Esophagus muscularis mucosa (tissue), 4 donors: ENCODE results near the gene GALNTL6. TPM values are rescaled to one million over a fixed set of nuclear protein-coding genes. Genes with fewer than 3 reads are reported as not detected.

Source experiments
- DNase-seq: peaks from one replicate; pipeline ENCODE4 v3.0.0-alpha.2; 2017; ENCODE audit errors: extremely low spot score
- H3K27ac ChIP-seq, 4 donors: fragments of 200-600 bp; sonication (generic); replicated peaks in 1 of 4; 1 replicate in 3 of 4; 2 replicates in 1 of 4; pipeline ENCODE4 v1.5.1; 2016 to 2019; ENCODE audit warnings: mild to moderate bottlenecking in 1 of 4
- H3K27me3 ChIP-seq, 4 donors: fragments of 200-600 bp; sonication (generic); one replicate each; pipeline versions ENCODE4 v1.5.1 to v1.6.0; 2016 to 2019
- H3K36me3 ChIP-seq, 4 donors: fragments of 200-600 bp; sonication (generic); one replicate each; pipeline ENCODE4 v1.5.1; 2016 to 2019
- H3K4me1 ChIP-seq, 4 donors: fragments of 200-600 bp; sonication (generic); one replicate each; pipeline ENCODE4 v1.5.1; 2016 to 2019
- H3K4me3 ChIP-seq, 4 donors: fragments of 200-600 bp; sonication (generic); 1 replicate in 2 of 4; 2 replicates in 2 of 4; pipeline ENCODE4 v1.5.1; 2016 to 2019; ENCODE audit warnings: mild to moderate bottlenecking in 4 of 4, moderate library complexity in 1 of 4
- H3K9me3 ChIP-seq, 4 donors: fragments of 200-600 bp; sonication (generic); 1 replicate in 3 of 4; 2 replicates in 1 of 4; pipeline ENCODE4 v1.5.1; 2016 to 2019
- CTCF ChIP-seq, 3 experiments: fragments of 200-600 bp in 2 of 3; fragments of 450-650 bp in 1 of 3; sonication (generic) in 2 of 3; IDR thresholded peaks; one replicate each; pipeline ENCODE4 v1.5.1; 2017 to 2019; ENCODE audit warnings: antibody characterized with exemption in 3 of 3, mild to moderate bottlenecking in 2 of 3, moderate library complexity in 1 of 3
- EP300 ChIP-seq: sonication (generic); formaldehyde crosslinking; IDR thresholded peaks from one replicate; pipeline ENCODE4 v1.6.1; 2017; ENCODE audit warnings: antibody characterized with exemption
- POLR2A ChIP-seq: fragments of 450-650 bp; IDR thresholded peaks from one replicate; pipeline ENCODE4 v1.6.1; 2017; ENCODE audit warnings: antibody characterized with exemption, moderate library complexity, mild to moderate bottlenecking, low read depth
- POLR2AphosphoS5 ChIP-seq, 2 donors: sonication (generic); formaldehyde crosslinking; IDR thresholded peaks; one replicate each; pipeline ENCODE4 v1.6.1; 2017; ENCODE audit warnings: antibody characterized with exemption in 2 of 2
- WGBS: methylation state at CpG from one replicate; pipeline ENCODE4 v1.1.5; 2018; 5-methylcytosine and 5-hydroxymethylcytosine counted together
- intact Hi-C: fragments of 100-400 bp; cut with DNase I; formaldehyde crosslinking; loops from one replicate; pipeline ENCODE4 v1.15.1; 2023
- total RNA-seq, 4 donors: library from RNA; depleted of rRNA; stranded (reverse); fragments of >200 nt; gene quantifications; one replicate each; pipeline versions ENCODE4 v1.1.0 to v1.2.1, GENCODE V29; 2016

The GALNTL6 gene
- total RNA-seq, 4 donors from 2014 or later, result 0.33 to 0.42 TPM; not detected in 2

GRCh38 chr4:172868271-172868670 is 1055.1 kb downstream of the GALNTL6 start:
- DNase-seq, result no peak
- no peaks in the 10 kb centered on the region for H3K9me3 ChIP-seq
- intact Hi-C loops, result no loop called here
- no peak overlapping the region for H3K4me3 ChIP-seq
- 63% methylated on average over 1 of the region's 1 CpG for WGBS
- H3K27ac ChIP-seq, result no peak overlapping the region
- TF ChIP-seq POLR2A (no peak), EP300 (no peak), POLR2AphosphoS5 (IDR thresholded peaks at IDR 0.05) (no peak), CTCF (IDR thresholded peaks at IDR 0.05) (no peak)
- no peaks in the 10 kb centered on the region for H3K36me3 ChIP-seq
- H3K27me3 ChIP-seq, result no peaks in the 10 kb centered on the region
- H3K4me1 ChIP-seq, result no peaks in the 10 kb centered on the region

DNA sequence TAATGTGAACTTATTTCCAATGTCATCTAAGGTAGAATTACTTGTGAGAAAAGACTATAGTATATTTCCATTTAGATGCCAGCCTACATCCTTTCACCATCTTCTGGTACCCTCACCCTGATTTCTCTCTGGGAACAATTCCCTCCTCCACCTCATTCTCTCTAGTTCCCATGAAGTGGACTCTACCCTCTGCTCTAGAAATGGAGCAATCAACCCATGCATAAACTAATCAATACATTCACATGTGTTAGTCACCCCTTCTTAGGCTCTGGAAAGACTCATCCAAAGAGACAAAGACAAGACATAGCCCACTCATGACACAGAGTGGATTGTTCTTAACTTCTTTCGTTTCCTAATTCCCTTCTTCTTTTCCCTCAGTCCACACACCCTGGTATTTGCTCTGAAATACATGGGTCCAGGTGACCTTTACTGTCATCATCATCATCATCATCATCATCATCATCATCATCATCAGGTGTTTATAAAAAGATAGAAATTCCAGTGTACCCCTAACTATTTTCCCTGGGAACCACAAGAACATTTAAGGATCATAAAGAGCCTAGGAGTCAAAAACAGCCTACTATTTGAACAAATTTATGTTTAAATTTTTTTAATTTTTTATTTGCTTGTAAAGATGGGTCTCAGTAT is 1056.5 kb downstream of the GALNTL6 start:
- 87% methylated on average over 1 of the region's 1 CpG for WGBS
- H3K36me3 ChIP-seq, result no peaks in the 10 kb centered on the region

GRCh38 chr4:172871381-172871780 is 1058.2 kb downstream of the GALNTL6 start:
- Histone ChIP-seq H3K4me3 (no peak overlapping the region), H3K27me3 (no peaks in the 10 kb centered on the region), H3K4me1 (no peaks in the 10 kb centered on the region), H3K36me3 (no peaks in the 10 kb centered on the region), H3K9me3 (no peaks in the 10 kb centered on the region), H3K27ac (no peak overlapping the region)
- TF ChIP-seq POLR2AphosphoS5 (IDR thresholded peaks at IDR 0.05) (no peak), CTCF (IDR thresholded peaks at IDR 0.05) (no peak), POLR2A (no peak), EP300 (no peak)
- intact Hi-C loops, result no loop called here
- no peak for DNase-seq

More for the DNA sequence above, 1056.5 kb downstream of the GALNTL6 start:
- no peaks in the 10 kb centered on the region for H3K27me3 ChIP-seq
- DNase-seq, result no peak
- H3K4me1 ChIP-seq, result no peaks in the 10 kb centered on the region
- H3K4me3 ChIP-seq, result no peak overlapping the region
- no peak overlapping the region for H3K27ac ChIP-seq
- intact Hi-C loops, result no loop called here
- H3K9me3 ChIP-seq, result no peaks in the 10 kb centered on the region
- TF ChIP-seq EP300, result no peak
- TF ChIP-seq POLR2A, result no peak
- no peak for TF ChIP-seq POLR2AphosphoS5 (IDR thresholded peaks at IDR 0.05)
- TF ChIP-seq CTCF (IDR thresholded peaks at IDR 0.05), result no peak

- no peaks in the 10 kb centered on the region for H3K36me3 ChIP-seq
- intact Hi-C loops, result no loop called here
- no peak for DNase-seq
- H3K27me3 ChIP-seq, result no peaks in the 10 kb centered on the region
- no peak for TF ChIP-seq POLR2A
- TF ChIP-seq CTCF (IDR thresholded peaks at IDR 0.05), result no peak
- no peak for TF ChIP-seq POLR2AphosphoS5 (IDR thresholded peaks at IDR 0.05)
- no peak for TF ChIP-seq EP300
- no peaks in the 10 kb centered on the region for H3K4me1 ChIP-seq
- no peak overlapping the region for H3K4me3 ChIP-seq
- no peaks in the 10 kb centered on the region for H3K9me3 ChIP-seq
- no peak overlapping the region for H3K27ac ChIP-seq
- 86% methylated on average over 3 of the region's 3 CpGs for WGBS
Observed at GRCh38 chr4:172874944-172875343, 1061.7 kb downstream of the GALNTL6 start.

- DNase-seq, result no peak
- H3K4me1 ChIP-seq, result no peaks in the 10 kb centered on the region
- H3K27ac ChIP-seq, result no peak overlapping the region
- H3K4me3 ChIP-seq, result no peak overlapping the region
- H3K36me3 ChIP-seq, result no peaks in the 10 kb centered on the region
- no peaks in the 10 kb centered on the region for H3K9me3 ChIP-seq
- TF ChIP-seq POLR2AphosphoS5 (IDR thresholded peaks at IDR 0.05), result no peak
- no peak for TF ChIP-seq CTCF (IDR thresholded peaks at IDR 0.05)
- no peak for TF ChIP-seq EP300
- no peak for TF ChIP-seq POLR2A
- WGBS, result 29% methylated on average over 2 of the region's 2 CpGs
- intact Hi-C loops, result no loop called here
- H3K27me3 ChIP-seq, result no peaks in the 10 kb centered on the region
Observed at GRCh38 chr4:172876394-172876793, 1063.2 kb downstream of the GALNTL6 start.
